Cardiac ventricle fibroblast (primary cell): ENCODE data around the gene ARHGEF35. TPM values are rescaled to one million over a fixed set of nuclear protein-coding genes. Genes with fewer than 3 reads are reported as not detected.

Source experiments
- total RNA-seq: library from RNA; depleted of rRNA; stranded (reverse); fragments of >200 nt; gene quantifications from 2 replicates; pipeline ENCODE4 v1.2.3, GENCODE V29; 2015

Gene ARHGEF35
- 1.7 and 2.9 TPM in 2 replicates for total RNA-seq

GRCh38 chr7:144195212-144195872, at the start of gene ARHGEF35:
TSS of gene ARHGEF35 (minus strand) at chr7:144195833. CDS start at chr7:144188383, 7,450 bp downstream.

GRCh38 chr7:144239365-144239764, 43.7 kb upstream of the ARHGEF35 start, which contains the start of gene OR2A42:
TSS of gene OR2A42 (minus strand) at chr7:144239605. CDS start at chr7:144232843, 6,762 bp downstream.

GRCh38 chr7:144183166-144183565, 12.5 kb downstream of the ARHGEF35 start, which contains the start of gene CTAGE4:
TSS of gene CTAGE4 (plus strand) at chr7:144183466. CDS start at chr7:144183504, 38 bp downstream.

Other genes starting within 250 kb of the ARHGEF35 start
- not detected in 2 replicates for gene OR2F1, start 241.0 kb downstream of the ARHGEF35 start, total RNA-seq
- not detected in 2 replicates for gene OR6B1, start 195.5 kb downstream of the ARHGEF35 start, total RNA-seq
- gene OR2A5, start 146.9 kb downstream of the ARHGEF35 start, total RNA-seq = not detected in 2 replicates
- gene OR2A25, start 126.0 kb downstream of the ARHGEF35 start, total RNA-seq = not detected in 2 replicates
- not detected in 2 replicates for gene OR2A12, start 109.6 kb downstream of the ARHGEF35 start, total RNA-seq
- not detected in 2 replicates for gene OR2A2, start 86.2 kb downstream of the ARHGEF35 start, total RNA-seq
- not detected in 2 replicates for gene OR2A14, start 72.7 kb downstream of the ARHGEF35 start, total RNA-seq
- 0.44 TPM in 1 of 2 replicates, not detected in the other for gene CTAGE4, start 12.4 kb downstream of the ARHGEF35 start, total RNA-seq
- gene OR2A42, start 43.8 kb upstream of the ARHGEF35 start, total RNA-seq = 0.12 TPM in 1 of 2 replicates, not detected in the other
- 0.20 and 1.3 TPM in 2 replicates for gene OR2A7, start 69.0 kb upstream of the ARHGEF35 start, total RNA-seq
- gene CTAGE8, start 73.5 kb upstream of the ARHGEF35 start, total RNA-seq = 0.10 TPM in 1 of 2 replicates, not detected in the other
- 0.05 TPM in 1 of 2 replicates, not detected in the other for gene OR2A1, start 116.6 kb upstream of the ARHGEF35 start, total RNA-seq
- gene ARHGEF5, start 159.6 kb upstream of the ARHGEF35 start, total RNA-seq = 2.2 and 2.8 TPM in 2 replicates
- gene NOBOX, start 207.9 kb upstream of the ARHGEF35 start, total RNA-seq = not detected in 2 replicates